ENCODE results near the gene ENOX1. TPM values are rescaled to one million over a fixed set of nuclear protein-coding genes. Genes with fewer than 3 reads are reported as not detected.

ENOX1 gene
- polyA plus RNA-seq, 1 donor: 3.0 TPM

- Histone ChIP-seq H3K4me1 (ENCODE audit: control insufficient read depth, insufficient read depth, low read length) (peaks cover 10% of the 10 kb centered on the region), H3K27me3 (ENCODE audit: control insufficient read depth, insufficient read depth, low read length) (no peaks in the 10 kb centered on the region), H3K9me3 (ENCODE audit: control insufficient read depth, low read depth, low read length) (no peaks in the 10 kb centered on the region), H3K27ac (ENCODE audit: low read length) (no peak overlapping the region), H3K36me3 (ENCODE audit: control insufficient read depth, insufficient read depth, low read length) (no peaks in the 10 kb centered on the region), H3K4me3 (ENCODE audit: low read length) (no peak overlapping the region)
- no peak for DNase-seq
- WGBS (ENCODE audit: insufficient coverage, low lambda C conversion rate): 87% methylated on average over 3 of the region's 10 CpGs
These were observed 422.3 kb downstream of the ENOX1 start for GRCh38 chr13:43364210-43365038.

DNA sequence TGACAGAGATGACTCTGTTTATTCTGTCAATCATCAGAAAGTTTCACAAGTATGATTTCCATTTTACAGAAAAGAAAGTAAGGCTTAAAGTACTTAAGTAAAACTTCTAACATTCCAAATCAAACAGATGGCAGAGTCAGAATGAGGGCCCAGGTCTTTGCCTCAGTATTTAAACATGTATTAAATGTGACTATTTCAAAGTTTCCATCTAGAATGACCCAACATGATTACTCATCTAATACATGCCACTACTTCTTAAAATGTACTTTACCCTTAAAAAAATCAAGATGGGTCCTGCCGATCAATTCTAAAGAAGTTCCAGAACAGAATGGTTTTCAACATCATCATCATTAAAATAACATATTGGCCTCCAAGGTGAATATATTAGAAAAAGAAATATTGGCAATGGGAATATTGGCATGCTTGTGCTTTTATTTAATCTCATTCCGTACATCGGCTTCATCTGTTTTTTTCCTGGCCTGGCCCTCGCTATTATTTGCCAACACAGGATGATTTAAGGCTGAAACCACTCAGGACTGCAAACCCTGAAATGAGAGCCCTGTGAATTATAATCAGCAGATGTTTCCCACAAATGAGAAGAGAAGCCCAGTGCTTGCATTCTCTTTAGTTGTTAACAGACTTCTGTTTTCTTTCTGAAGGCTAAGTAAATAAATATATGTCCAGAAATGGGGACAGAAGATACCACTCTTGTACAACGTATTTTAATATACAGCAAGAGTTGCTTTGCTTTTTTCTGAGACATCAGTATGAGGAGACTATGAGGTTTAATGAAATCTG is 423.4 kb downstream of the ENOX1 start:
- Histone ChIP-seq H3K27me3 (ENCODE audit: control insufficient read depth, insufficient read depth, low read length) (no peaks in the 10 kb centered on the region), H3K9me3 (ENCODE audit: control insufficient read depth, low read depth, low read length) (no peaks in the 10 kb centered on the region), H3K4me1 (ENCODE audit: control insufficient read depth, insufficient read depth, low read length) (peaks cover 8% of the 10 kb centered on the region), H3K27ac (ENCODE audit: low read length) (no peak overlapping the region), H3K4me3 (ENCODE audit: low read length) (no peak overlapping the region), H3K36me3 (ENCODE audit: control insufficient read depth, insufficient read depth, low read length) (no peaks in the 10 kb centered on the region)
- 82% methylated on average over 3 of the region's 5 CpGs for WGBS (ENCODE audit: insufficient coverage, low lambda C conversion rate)
- no peak for DNase-seq

- WGBS (ENCODE audit: insufficient coverage, low lambda C conversion rate): 83% methylated on average over 2 of the region's 6 CpGs
- no peak for DNase-seq
- no peaks in the 10 kb centered on the region for H3K27me3 ChIP-seq (ENCODE audit: control insufficient read depth, insufficient read depth, low read length)
- no peak overlapping the region for H3K27ac ChIP-seq (ENCODE audit: low read length)
- no peak overlapping the region for H3K4me3 ChIP-seq (ENCODE audit: low read length)
- H3K36me3 ChIP-seq (ENCODE audit: control insufficient read depth, insufficient read depth, low read length): no peaks in the 10 kb centered on the region
- H3K4me1 ChIP-seq (ENCODE audit: control insufficient read depth, insufficient read depth, low read length): peaks cover 3% of the 10 kb centered on the region
- no peaks in the 10 kb centered on the region for H3K9me3 ChIP-seq (ENCODE audit: control insufficient read depth, low read depth, low read length)
These were observed 424.2 kb downstream of the ENOX1 start for GRCh38 chr13:43362556-43362955.

DNA sequence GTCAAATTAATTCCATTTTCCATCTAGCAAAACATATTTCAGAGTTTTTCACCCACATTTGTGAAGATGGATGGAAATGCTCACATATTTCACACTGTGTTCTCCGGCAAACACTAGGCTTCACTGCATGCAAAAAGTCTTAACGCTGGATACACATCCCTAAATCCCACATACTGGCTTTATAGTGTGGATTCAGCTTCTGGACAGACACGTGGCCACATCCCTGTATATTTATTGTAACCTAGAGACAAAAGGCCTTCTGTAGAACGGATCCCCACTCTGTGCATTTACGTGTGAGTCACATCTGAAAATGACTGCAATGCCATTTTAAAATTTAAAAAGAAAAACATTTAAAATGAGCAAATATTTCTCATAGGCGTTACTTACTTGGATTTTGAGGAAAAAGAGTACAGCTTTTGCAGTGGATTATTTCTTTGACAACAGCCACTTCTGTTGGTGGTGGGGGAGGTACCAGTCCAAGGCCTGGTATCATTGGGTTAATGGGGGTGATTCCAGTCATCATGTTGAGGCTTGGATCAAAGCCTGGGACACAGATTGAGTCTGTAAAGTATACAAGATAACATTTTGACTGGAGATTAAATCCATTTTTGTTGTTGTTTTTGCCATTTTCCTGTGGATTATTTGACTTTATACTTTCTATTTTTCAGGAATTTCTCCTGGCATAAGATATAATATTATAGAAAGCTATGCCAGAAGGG is 425.7 kb downstream of the ENOX1 start:
- H3K9me3 ChIP-seq (ENCODE audit: control insufficient read depth, low read depth, low read length): no peaks in the 10 kb centered on the region
- WGBS (ENCODE audit: insufficient coverage, low lambda C conversion rate): 88% methylated on average over 1 of the region's 6 CpGs
- no peak overlapping the region for H3K4me3 ChIP-seq (ENCODE audit: low read length)
- H3K27ac ChIP-seq (ENCODE audit: low read length): no peak overlapping the region
- DNase-seq: no peak
- H3K27me3 ChIP-seq (ENCODE audit: control insufficient read depth, insufficient read depth, low read length): no peaks in the 10 kb centered on the region
- no peaks in the 10 kb centered on the region for H3K36me3 ChIP-seq (ENCODE audit: control insufficient read depth, insufficient read depth, low read length)
- no peaks in the 10 kb centered on the region for H3K4me1 ChIP-seq (ENCODE audit: control insufficient read depth, insufficient read depth, low read length)

DNA sequence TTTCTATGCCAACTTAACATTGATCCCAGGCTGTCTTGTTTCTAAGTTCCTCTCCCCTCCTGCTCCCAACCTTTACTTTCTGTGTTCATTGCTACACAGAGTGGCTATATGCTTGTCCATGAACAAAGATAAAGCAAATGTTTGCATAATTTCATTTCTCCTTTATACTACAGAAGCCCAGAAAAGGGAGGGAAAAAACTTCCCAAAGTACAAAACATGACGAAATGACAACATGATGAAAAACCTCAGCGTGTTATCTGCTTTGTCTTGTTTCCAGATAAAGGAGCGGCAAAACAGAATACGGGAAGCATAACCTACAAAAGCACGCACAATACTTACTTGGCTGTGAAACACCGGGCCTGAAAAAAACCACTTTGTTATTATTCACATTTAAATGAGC is 426.6 kb downstream of the ENOX1 start:
- 60% methylated on average over 2 of the region's 6 CpGs for WGBS (ENCODE audit: insufficient coverage, low lambda C conversion rate)
- Histone ChIP-seq H3K4me3 (ENCODE audit: low read length) (no peak overlapping the region), H3K27ac (ENCODE audit: low read length) (no peak overlapping the region), H3K4me1 (ENCODE audit: control insufficient read depth, insufficient read depth, low read length) (no peaks in the 10 kb centered on the region), H3K36me3 (ENCODE audit: control insufficient read depth, insufficient read depth, low read length) (no peaks in the 10 kb centered on the region), H3K27me3 (ENCODE audit: control insufficient read depth, insufficient read depth, low read length) (no peaks in the 10 kb centered on the region), H3K9me3 (ENCODE audit: control insufficient read depth, low read depth, low read length) (no peaks in the 10 kb centered on the region)
- no peak for DNase-seq

DNA sequence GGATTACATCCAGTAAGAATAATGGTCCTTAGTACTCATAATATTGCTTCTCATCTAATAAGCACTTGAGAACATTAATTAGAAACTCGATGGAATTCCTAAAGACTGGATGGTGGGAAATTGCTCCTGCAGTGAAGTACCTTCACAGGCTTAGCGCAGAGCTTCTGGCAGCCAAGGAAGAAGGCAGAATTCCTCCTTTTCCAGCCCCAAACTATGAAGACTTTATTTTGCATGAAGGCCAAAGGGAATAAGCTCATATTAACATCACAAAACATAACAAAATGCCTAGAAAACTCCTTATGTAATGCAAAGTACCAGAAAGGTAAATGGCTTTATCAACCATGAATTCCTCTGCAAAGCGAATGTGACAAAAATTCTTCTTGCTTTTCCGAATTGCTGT is 427.2 kb downstream of the ENOX1 start:
- no peaks in the 10 kb centered on the region for H3K4me1 ChIP-seq (ENCODE audit: control insufficient read depth, insufficient read depth, low read length)
- H3K4me3 ChIP-seq (ENCODE audit: low read length): no peak overlapping the region
- no peaks in the 10 kb centered on the region for H3K36me3 ChIP-seq (ENCODE audit: control insufficient read depth, insufficient read depth, low read length)
- no CpG with 5 or more reads among the region's 4 CpGs for WGBS (ENCODE audit: insufficient coverage, low lambda C conversion rate)
- DNase-seq: no peak
- no peak overlapping the region for H3K27ac ChIP-seq (ENCODE audit: low read length)
- H3K9me3 ChIP-seq (ENCODE audit: control insufficient read depth, low read depth, low read length): no peaks in the 10 kb centered on the region
- H3K27me3 ChIP-seq (ENCODE audit: control insufficient read depth, insufficient read depth, low read length): no peaks in the 10 kb centered on the region

DNA sequence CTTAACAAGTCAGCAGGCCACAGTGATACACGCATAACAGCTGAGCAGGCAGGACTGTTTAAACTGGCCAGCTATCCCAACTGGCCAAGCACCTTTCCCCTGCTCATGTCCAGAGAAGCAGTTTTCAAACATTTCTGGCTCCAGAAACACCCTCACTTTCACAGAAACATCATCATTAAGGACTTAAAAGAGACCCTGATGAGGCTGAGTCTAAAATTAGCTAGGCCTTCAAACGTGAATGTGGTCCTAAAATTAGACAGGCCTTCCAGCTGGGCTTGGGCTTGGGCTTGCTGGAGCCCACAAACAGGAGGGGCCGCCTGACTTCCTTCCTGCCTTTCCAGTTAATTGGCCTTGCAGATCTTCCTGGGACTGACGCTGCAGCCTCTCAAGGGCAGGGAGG is 429.2 kb downstream of the ENOX1 start:
- no CpG with 5 or more reads among the region's 4 CpGs for WGBS (ENCODE audit: insufficient coverage, low lambda C conversion rate)
- H3K27me3 ChIP-seq (ENCODE audit: control insufficient read depth, insufficient read depth, low read length): no peaks in the 10 kb centered on the region
- DNase-seq: no peak
- no peaks in the 10 kb centered on the region for H3K36me3 ChIP-seq (ENCODE audit: control insufficient read depth, insufficient read depth, low read length)
- no peak overlapping the region for H3K27ac ChIP-seq (ENCODE audit: low read length)
- no peaks in the 10 kb centered on the region for H3K4me1 ChIP-seq (ENCODE audit: control insufficient read depth, insufficient read depth, low read length)
- no peaks in the 10 kb centered on the region for H3K9me3 ChIP-seq (ENCODE audit: control insufficient read depth, low read depth, low read length)
- H3K4me3 ChIP-seq (ENCODE audit: low read length): no peak overlapping the region

GRCh38 chr13:43356567-43356966 is 430.2 kb downstream of the ENOX1 start:
- Histone ChIP-seq H3K27ac (ENCODE audit: low read length) (no peak overlapping the region), H3K4me1 (ENCODE audit: control insufficient read depth, insufficient read depth, low read length) (no peaks in the 10 kb centered on the region), H3K27me3 (ENCODE audit: control insufficient read depth, insufficient read depth, low read length) (no peaks in the 10 kb centered on the region), H3K4me3 (ENCODE audit: low read length) (no peak overlapping the region), H3K9me3 (ENCODE audit: control insufficient read depth, low read depth, low read length) (no peaks in the 10 kb centered on the region), H3K36me3 (ENCODE audit: control insufficient read depth, insufficient read depth, low read length) (no peaks in the 10 kb centered on the region)
- no CpG with 5 or more reads among the region's 5 CpGs for WGBS (ENCODE audit: insufficient coverage, low lambda C conversion rate)
- DNase-seq: no peak

DNA sequence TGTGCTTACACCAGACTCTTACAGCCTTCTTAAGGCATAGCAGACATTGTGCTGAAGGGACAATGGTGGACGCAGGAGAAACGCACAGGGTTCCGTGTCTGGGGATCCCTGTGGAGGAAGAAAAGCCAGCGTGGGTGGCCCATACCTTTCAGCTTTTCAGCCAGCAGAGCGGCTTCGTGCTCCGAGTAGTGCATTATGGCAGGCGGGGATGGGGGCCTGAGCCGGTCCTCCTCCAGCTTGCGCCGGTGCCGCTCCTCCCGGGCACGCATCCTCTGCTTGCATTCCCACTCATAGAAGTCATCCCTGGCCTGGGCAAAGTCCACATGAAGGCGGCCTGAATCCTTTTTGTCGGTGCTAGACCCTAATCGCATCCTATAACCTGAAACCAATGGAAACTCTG is 431.0 kb downstream of the ENOX1 start:
- Histone ChIP-seq H3K4me1 (ENCODE audit: control insufficient read depth, insufficient read depth, low read length) (no peaks in the 10 kb centered on the region), H3K27me3 (ENCODE audit: control insufficient read depth, insufficient read depth, low read length) (no peaks in the 10 kb centered on the region), H3K9me3 (ENCODE audit: control insufficient read depth, low read depth, low read length) (no peaks in the 10 kb centered on the region), H3K27ac (ENCODE audit: low read length) (no peak overlapping the region), H3K4me3 (ENCODE audit: low read length) (no peak overlapping the region), H3K36me3 (ENCODE audit: control insufficient read depth, insufficient read depth, low read length) (no peaks in the 10 kb centered on the region)
- no CpG with 5 or more reads among the region's 17 CpGs for WGBS (ENCODE audit: insufficient coverage, low lambda C conversion rate)
- no peak for DNase-seq

GRCh38 chr13:43354153-43354945 is 432.4 kb downstream of the ENOX1 start:
- Histone ChIP-seq H3K27me3 (ENCODE audit: control insufficient read depth, insufficient read depth, low read length) (no peaks in the 10 kb centered on the region), H3K4me1 (ENCODE audit: control insufficient read depth, insufficient read depth, low read length) (no peaks in the 10 kb centered on the region), H3K27ac (ENCODE audit: low read length) (no peak overlapping the region), H3K9me3 (ENCODE audit: control insufficient read depth, low read depth, low read length) (no peaks in the 10 kb centered on the region), H3K4me3 (ENCODE audit: low read length) (no peak overlapping the region), H3K36me3 (ENCODE audit: control insufficient read depth, insufficient read depth, low read length) (no peaks in the 10 kb centered on the region)
- no peak for DNase-seq
- 80% methylated on average over 1 of the region's 3 CpGs for WGBS (ENCODE audit: insufficient coverage, low lambda C conversion rate)

All from large intestine (tissue), 3 donors.